H1 (cell line): ENCODE results near the gene PPP1R15B. TPM values are rescaled to one million over a fixed set of nuclear protein-coding genes. Genes with fewer than 3 reads are reported as not detected.

Source experiments
- ATF3 ChIP-seq: IDR thresholded peaks from 2 replicates; pipeline ENCODE4 v1.6.1; 2011; ENCODE audit warnings: low read depth, mild to moderate bottlenecking, low read length; ENCODE audit not compliant: insufficient read depth
- BACH1 ChIP-seq: IDR thresholded peaks from 2 replicates; pipeline ENCODE4 v1.6.1; 2012; ENCODE audit warnings: low read length, improper control_type of control experiment
- CHD7 ChIP-seq: fragments of 300-600 bp; sonication (generic); IDR thresholded peaks from 2 replicates; pipeline ENCODE4 v1.7.1; 2012; ENCODE audit warnings: low read length, moderate library complexity, mild to moderate bottlenecking, inconsistent platforms; ENCODE audit not compliant: insufficient replicate concordance
- CREB1 ChIP-seq: IDR thresholded peaks from 2 replicates; pipeline ENCODE4 v1.6.1; 2012; ENCODE audit warnings: inconsistent platforms
- RXRA ChIP-seq: IDR thresholded peaks from 2 replicates; pipeline ENCODE4 v1.6.1; 2011; ENCODE audit warnings: low read depth, mild to moderate bottlenecking, low read length, moderate library complexity; ENCODE audit not compliant: insufficient read depth
- SAP30 ChIP-seq: fragments of 300-600 bp; sonication (generic); IDR thresholded peaks from 2 replicates; pipeline ENCODE4 v1.7.1; 2012; ENCODE audit warnings: low read length, moderate library complexity, mild to moderate bottlenecking, inconsistent platforms; ENCODE audit not compliant: insufficient read depth, insufficient replicate concordance
- USF2 ChIP-seq: IDR thresholded peaks from 2 replicates; pipeline ENCODE4 v1.6.1; 2011; ENCODE audit warnings: low read length, improper control_type of control experiment
- polyA plus RNA-seq, 7 experiments: library from polyadenylated mRNA; depleted of rRNA in 3 of 7; stranded (reverse) in 5 of 7; unstranded in 2 of 7; fragments of >200 nt in 5 of 7; fragments of 200-250 nt in 2 of 7; gene quantifications; 1 replicate in 5 of 7; 2 replicates in 1 of 7; 4 replicates in 1 of 7; pipeline versions ENCODE4 v1.2.1 to v1.2.3, GENCODE V29; 2011 to 2013; ENCODE audit warnings: missing spikeins in 2 of 7, mixed read lengths in 2 of 7
- total RNA-seq: library from RNA; stranded (reverse); fragmentation: NEBNext Ultra II Directional; extraction: Animal tissue kit (Norgen Biotek cat#: 25700); gene quantifications from 2 replicates; pipeline ENCODE4 v1.2.1, GENCODE V29; 2021

The PPP1R15B gene
- total and polyA plus RNA-seq, 2 of the 8 experiments (the other 6 are each of a cell fraction or from before 2014, with no cell fraction given) = 14.4 to 72.2 TPM

- TF ChIP-seq CHD7 = no peak
- no peak for TF ChIP-seq CREB1
- TF ChIP-seq SAP30 = no peak
- TF ChIP-seq USF2 = peak; percentile 74
- TF ChIP-seq RXRA = no peak
- TF ChIP-seq BACH1 = no peak
- 0 out of 2 replicates have a peak, but pooled peaks have one; percentile 25 for TF ChIP-seq ATF3
Measured at GRCh38 chr1:204359474-204360255, 52.0 kb downstream of the PPP1R15B start, which contains the start of gene PLEKHA6 (continued).
